Bronchial epithelial cell (primary cell): ENCODE results near the gene PTBP3. TPM values are rescaled to one million over a fixed set of nuclear protein-coding genes. Genes with fewer than 3 reads are reported as not detected.

Experiments used
- DNase-seq: peaks from one replicate; pipeline ENCODE4 v3.0.0-alpha.2; 2010; ENCODE audit warnings: low read depth
- FAIRE-seq: peaks from 2 replicates; lab custom pipeline; 2011; peaks lifted over from hg19 to GRCh38; lab: Jason Lieb, UNC
- H3K27me3 ChIP-seq: 2 replicates; pipeline ENCODE4 v1.5.1; 2011; ENCODE audit warnings: low read length; ENCODE audit not compliant: control insufficient read depth, insufficient read depth
- H3K36me3 ChIP-seq: 2 replicates; pipeline ENCODE4 v1.5.1; 2011; ENCODE audit warnings: low read length; ENCODE audit not compliant: control insufficient read depth, insufficient read depth
- H3K4me3 ChIP-seq: 2 replicates; pipeline ENCODE4 v1.5.1; 2011; ENCODE audit warnings: mild to moderate bottlenecking, low read depth, low read length, control low read depth
- CTCF ChIP-seq: IDR thresholded peaks from 2 replicates; pipeline ENCODE4 v1.5.1; 2011; ENCODE audit warnings: mild to moderate bottlenecking, moderate library complexity, low read length, control low read depth, inconsistent platforms; ENCODE audit not compliant: insufficient read depth, severe bottlenecking
- total RNA-seq: library from RNA; depleted of rRNA; stranded (reverse); fragments of >200 nt; gene quantifications from 2 replicates; pipeline ENCODE4 v1.2.1, GENCODE V29; 2014

PTBP3 gene
- total RNA-seq, 1 donor from 2014 or later = 62.4 TPM

GRCh38 chr9:112265391-112265790 lies 68.0 kb downstream of the PTBP3 start:
- Histone ChIP-seq H3K27me3 (no peaks in the 10 kb centered on the region), H3K36me3 (peaks cover 1% of the 10 kb centered on the region), H3K4me3 (no peak overlapping the region)
- FAIRE-seq = no peak
- no peak for DNase-seq
- TF ChIP-seq CTCF = no peak

GRCh38 chr9:112262577-112262976 lies 70.8 kb downstream of the PTBP3 start:
- Histone ChIP-seq H3K27me3 (no peaks in the 10 kb centered on the region), H3K36me3 (peaks cover 1% of the 10 kb centered on the region), H3K4me3 (no peak overlapping the region)
- FAIRE-seq (no peak), DNase-seq (no peak)
- no peak for TF ChIP-seq CTCF

GRCh38 chr9:112261133-112261532 lies 72.3 kb downstream of the PTBP3 start:
- Histone ChIP-seq H3K27me3 (no peaks in the 10 kb centered on the region), H3K4me3 (no peak overlapping the region), H3K36me3 (peaks cover 1% of the 10 kb centered on the region)
- no peak for TF ChIP-seq CTCF
- FAIRE-seq (no peak), DNase-seq (no peak)

GRCh38 chr9:112258106-112258505 lies 75.3 kb downstream of the PTBP3 start:
- no peaks in the 10 kb centered on the region for H3K27me3 ChIP-seq
- no peak for TF ChIP-seq CTCF
- no peak overlapping the region for H3K4me3 ChIP-seq
- FAIRE-seq = no peak
- peaks cover 1% of the 10 kb centered on the region for H3K36me3 ChIP-seq
- DNase-seq = peak; percentile 17

GRCh38 chr9:112252194-112252593 lies 81.2 kb downstream of the PTBP3 start:
- FAIRE-seq (no peak), DNase-seq (no peak)
- TF ChIP-seq CTCF = no peak
- H3K36me3 ChIP-seq = peaks cover 2% of the 10 kb centered on the region
- no peak overlapping the region for H3K4me3 ChIP-seq
- H3K27me3 ChIP-seq = no peaks in the 10 kb centered on the region

GRCh38 chr9:112249277-112249676 lies 84.1 kb downstream of the PTBP3 start:
- Histone ChIP-seq H3K27me3 (no peaks in the 10 kb centered on the region), H3K4me3 (no peak overlapping the region), H3K36me3 (peaks cover 2% of the 10 kb centered on the region)
- no peak for TF ChIP-seq CTCF
- DNase-seq (peak; percentile 81), FAIRE-seq (no peak)
